Psoas muscle (tissue), 8 donors: ENCODE data around the gene TEP1. TPM values are rescaled to one million over a fixed set of nuclear protein-coding genes. Genes with fewer than 3 reads are reported as not detected.

ENCODE experiments used
- ATAC-seq, 4 donors: fragments of 200-7000 bp; cut with Tn5 transposase; one replicate each; pipeline ENCODE4 v1.9.1; 2020; ENCODE audit warnings: moderate library complexity in 3 of 4, mild to moderate bottlenecking in 2 of 4
- DNase-seq, 2 donors: peaks; one replicate each; pipeline ENCODE4 v3.0.0-alpha.2; 2020
- H3K27ac ChIP-seq: fragments of 200-600 bp; one replicate; pipeline ENCODE4 v1.8.0; 2022
- H3K27me3 ChIP-seq, 3 donors: fragments of 200-600 bp in 1 of 3; one replicate each; pipeline versions ENCODE4 v1.6.1 to v1.8.0; 2013 to 2022; ENCODE audit warnings: low read length in 2 of 3, mild to moderate bottlenecking in 2 of 3, moderate library complexity in 1 of 3; ENCODE audit not compliant: insufficient read depth in 3 of 3
- H3K36me3 ChIP-seq, 2 donors: fragments of 200-600 bp in 1 of 2; one replicate each; pipeline versions ENCODE4 v1.6.1 to v1.8.0; 2013 to 2022; ENCODE audit warnings: low read depth in 1 of 2, mild to moderate bottlenecking in 1 of 2, moderate library complexity in 1 of 2; ENCODE audit not compliant: insufficient read depth in 1 of 2
- H3K4me1 ChIP-seq: fragments of 200-600 bp; one replicate; pipeline ENCODE4 v1.8.0; 2022
- H3K4me3 ChIP-seq: fragments of 200-600 bp; one replicate; pipeline ENCODE4 v1.8.0; 2022; ENCODE audit warnings: mild to moderate bottlenecking
- H3K9me3 ChIP-seq: fragments of 200-600 bp; one replicate; pipeline ENCODE4 v1.8.0; 2022
- WGBS, 3 donors: extraction: QIAGEN DNeasy Blood & Tissue Kit; methylation state at CpG; one replicate each; pipeline versions ENCODE4 v1.1.6 to v1.1.7; 2013; 5-methylcytosine and 5-hydroxymethylcytosine counted together
- intact Hi-C, 2 donors: fragments of 100-400 bp; cut with DNase I; formaldehyde crosslinking; loops; one replicate each; pipeline versions ENCODE4 v1.11.0 to v1.14.2; 2022
- polyA plus RNA-seq, 3 donors: library from polyadenylated mRNA; stranded (reverse); fragments of 200-250 nt; gene quantifications; one replicate each; pipeline ENCODE4 v1.2.3, GENCODE V29; 2013
- total RNA-seq, 4 donors: library from RNA; stranded (reverse); fragmentation: NEBNext Ultra II Directional in 2 of 4; extraction: Animal tissue kit (Norgen Biotek cat#: 25700) in 2 of 4; gene quantifications; one replicate each; pipeline versions ENCODE4 v1.2.1 to v1.2.4, GENCODE V29; 2021 to 2023
- TF ChIP-seq, protein P1 (sequence below): fragments of 200-600 bp; IDR thresholded peaks from one replicate; pipeline ENCODE4 v1.8.0; 2022; ENCODE audit warnings: antibody characterized with exemption
- donor health status: healthy with polysubstance abuse.
- donor health status: DM: no; HTN: no; CAD: no; lungs with moderate emphysema.
- donor health status: Bipolar disorder and iron deficiency.
- donor health status: healthy.
- donor health status: DM: yes; HTN: yes; CAD: no.
- donor health status: DM: no; HTN: no; CAD: no.
- donor health status: DM: no; HTN: no; CAD: no.
- donor health status: DM: yes; HTN: yes; CAD: no.

TEP1 gene
- total and polyA plus RNA-seq, 7 donors, result 4.2 to 44.8 (median 14.7) TPM

DNA sequence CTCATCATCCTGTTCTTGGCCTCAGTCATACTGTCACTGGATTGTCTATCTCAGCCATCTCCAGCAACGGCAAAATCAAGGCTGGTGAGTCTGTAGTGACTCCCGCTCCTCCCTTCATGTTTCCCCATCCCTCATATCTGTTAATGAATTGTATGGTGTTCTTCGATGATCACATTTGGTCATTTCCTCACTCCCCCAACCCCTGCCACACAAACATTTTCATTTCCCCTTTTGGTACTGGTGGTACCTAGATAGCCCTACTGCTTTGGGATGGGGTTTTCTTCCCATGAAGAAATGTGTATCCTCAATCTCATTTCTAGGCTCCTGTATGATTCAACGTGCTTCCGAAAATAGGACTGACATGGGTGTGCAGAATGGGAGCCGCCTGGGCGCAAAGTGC is 25.4 kb upstream of the TEP1 start:
- H3K9me3 ChIP-seq, result no peaks in the 10 kb centered on the region
- H3K4me1 ChIP-seq, result peaks cover 30% of the 10 kb centered on the region
- H3K27me3 ChIP-seq, result no peaks in the 10 kb centered on the region
- H3K4me3 ChIP-seq, result no peak overlapping the region
- DNase-seq (no peak), ATAC-seq (no peak)
- intact Hi-C loops, result no loop called here
- TF ChIP-seq, protein P1, sequence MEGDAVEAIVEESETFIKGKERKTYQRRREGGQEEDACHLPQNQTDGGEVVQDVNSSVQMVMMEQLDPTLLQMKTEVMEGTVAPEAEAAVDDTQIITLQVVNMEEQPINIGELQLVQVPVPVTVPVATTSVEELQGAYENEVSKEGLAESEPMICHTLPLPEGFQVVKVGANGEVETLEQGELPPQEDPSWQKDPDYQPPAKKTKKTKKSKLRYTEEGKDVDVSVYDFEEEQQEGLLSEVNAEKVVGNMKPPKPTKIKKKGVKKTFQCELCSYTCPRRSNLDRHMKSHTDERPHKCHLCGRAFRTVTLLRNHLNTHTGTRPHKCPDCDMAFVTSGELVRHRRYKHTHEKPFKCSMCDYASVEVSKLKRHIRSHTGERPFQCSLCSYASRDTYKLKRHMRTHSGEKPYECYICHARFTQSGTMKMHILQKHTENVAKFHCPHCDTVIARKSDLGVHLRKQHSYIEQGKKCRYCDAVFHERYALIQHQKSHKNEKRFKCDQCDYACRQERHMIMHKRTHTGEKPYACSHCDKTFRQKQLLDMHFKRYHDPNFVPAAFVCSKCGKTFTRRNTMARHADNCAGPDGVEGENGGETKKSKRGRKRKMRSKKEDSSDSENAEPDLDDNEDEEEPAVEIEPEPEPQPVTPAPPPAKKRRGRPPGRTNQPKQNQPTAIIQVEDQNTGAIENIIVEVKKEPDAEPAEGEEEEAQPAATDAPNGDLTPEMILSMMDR, result no peak
- WGBS, 3 donors, result 80 to 93% (median 88%) methylated on average over 7 of the region's 7 CpGs
- H3K27ac ChIP-seq, result no peak overlapping the region
- no peaks in the 10 kb centered on the region for H3K36me3 ChIP-seq

DNA sequence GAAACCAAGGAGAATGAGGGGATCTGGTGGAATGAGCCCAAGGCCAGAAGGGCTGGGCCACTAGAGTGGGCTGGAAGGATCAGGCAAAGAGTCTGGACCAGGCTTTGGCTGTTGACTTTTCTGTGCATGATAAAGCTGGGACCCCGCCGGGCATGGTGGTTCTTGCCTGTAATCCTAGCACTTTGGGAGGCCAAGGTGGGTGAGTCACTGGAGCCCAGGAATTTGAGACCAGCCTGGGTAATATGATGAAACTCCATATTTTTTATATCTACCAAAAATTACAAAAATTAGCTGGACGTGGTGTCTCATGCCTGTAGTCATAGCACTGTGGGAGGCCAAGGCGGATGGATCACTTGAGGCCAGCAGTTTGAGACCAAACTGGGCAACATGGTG is 23.1 kb upstream of the TEP1 start:
- DNase-seq (peak in 1 of 2 donors; percentile 29), ATAC-seq (peak in 1 of 4 donors; percentile 5)
- WGBS, 3 donors, result 42 to 69% (median 50%) methylated on average over 4 of the region's 4 CpGs
- Histone ChIP-seq H3K27ac (peak overlapping the region; percentile 95), H3K4me3 (peak overlapping the region; percentile 67), H3K36me3 (peaks cover 0 to 3% of the 10 kb centered on the region in 2 donors), H3K4me1 (peaks cover 36% of the 10 kb centered on the region), H3K9me3 (no peaks in the 10 kb centered on the region), H3K27me3 (no peaks in the 10 kb centered on the region)
- intact Hi-C loops, result loop anchor here in 1 of 2 donors (2.0 kb wide), 1 partner anchor 18 kb away; the partner anchor contains the start of genes APEX1 and OSGEP
- TF ChIP-seq, protein P1, result no peak

DNA sequence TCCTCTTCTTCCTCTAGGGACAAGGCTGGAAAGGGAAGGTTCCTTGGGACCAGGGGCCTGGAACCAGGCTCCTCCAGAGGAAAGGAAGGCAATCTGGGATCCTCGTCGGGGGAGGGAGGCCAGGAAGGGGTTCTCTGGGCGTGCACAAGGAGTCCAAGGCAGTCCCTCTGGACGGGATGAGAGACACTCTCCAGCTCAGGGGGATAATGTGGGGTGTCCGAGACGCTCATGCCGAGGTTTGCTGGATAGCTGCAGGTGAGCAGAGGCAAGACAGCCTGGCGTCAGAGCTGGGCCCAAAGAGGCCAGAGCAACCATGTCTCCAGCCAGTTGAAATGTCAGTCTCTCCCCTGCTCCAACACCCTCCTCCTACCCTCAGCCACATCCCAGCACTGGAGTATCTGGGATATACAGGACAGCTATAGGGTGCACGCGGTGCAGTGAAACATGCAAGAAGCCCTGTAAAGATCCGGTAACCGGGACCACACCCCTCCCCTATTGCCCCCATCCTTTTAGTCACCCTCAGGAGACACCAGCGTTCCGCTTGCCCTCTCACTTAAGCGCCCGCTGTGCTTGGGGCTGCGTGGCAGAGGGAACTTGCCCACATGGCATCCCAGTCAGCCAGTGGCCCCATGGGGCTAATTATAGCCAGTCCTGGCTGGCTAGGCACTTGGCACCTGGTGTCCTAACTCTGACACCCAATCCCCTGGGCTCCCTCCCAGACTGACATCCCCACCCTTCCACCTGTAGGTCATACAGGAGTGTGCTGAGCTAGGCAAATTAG is 22.5 kb upstream of the TEP1 start, which contains the start of gene KLHL33:
Gene KLHL33 (minus strand): TSS at position 585 of the 781 bp plus-strand sequence. CDS start 355 bp downstream, at position 230.
- peak; percentile 88 to 90 (median 90) for ATAC-seq
- H3K9me3 ChIP-seq, result no peaks in the 10 kb centered on the region
- intact Hi-C loops, result loop anchor here in 1 of 2 donors (2.0 kb wide), 1 partner anchor 19 kb away; the partner anchor contains the start of genes APEX1 and OSGEP
- WGBS, 3 donors, result 23 to 38% (median 32%) methylated on average over 17 of the region's 17 CpGs
- DNase-seq, result peak; percentile 66 to 90
- no peaks in the 10 kb centered on the region for H3K27me3 ChIP-seq
- peak within 1 kb of the TSS; percentile 95 for H3K27ac ChIP-seq
- TF ChIP-seq, protein P1, result no peak
- peaks cover 0 to 3% of the 10 kb centered on the region in 2 donors for H3K36me3 ChIP-seq
- peak within 1 kb of the TSS; percentile 67 for H3K4me3 ChIP-seq
- peaks cover 39% of the 10 kb centered on the region for H3K4me1 ChIP-seq

DNA sequence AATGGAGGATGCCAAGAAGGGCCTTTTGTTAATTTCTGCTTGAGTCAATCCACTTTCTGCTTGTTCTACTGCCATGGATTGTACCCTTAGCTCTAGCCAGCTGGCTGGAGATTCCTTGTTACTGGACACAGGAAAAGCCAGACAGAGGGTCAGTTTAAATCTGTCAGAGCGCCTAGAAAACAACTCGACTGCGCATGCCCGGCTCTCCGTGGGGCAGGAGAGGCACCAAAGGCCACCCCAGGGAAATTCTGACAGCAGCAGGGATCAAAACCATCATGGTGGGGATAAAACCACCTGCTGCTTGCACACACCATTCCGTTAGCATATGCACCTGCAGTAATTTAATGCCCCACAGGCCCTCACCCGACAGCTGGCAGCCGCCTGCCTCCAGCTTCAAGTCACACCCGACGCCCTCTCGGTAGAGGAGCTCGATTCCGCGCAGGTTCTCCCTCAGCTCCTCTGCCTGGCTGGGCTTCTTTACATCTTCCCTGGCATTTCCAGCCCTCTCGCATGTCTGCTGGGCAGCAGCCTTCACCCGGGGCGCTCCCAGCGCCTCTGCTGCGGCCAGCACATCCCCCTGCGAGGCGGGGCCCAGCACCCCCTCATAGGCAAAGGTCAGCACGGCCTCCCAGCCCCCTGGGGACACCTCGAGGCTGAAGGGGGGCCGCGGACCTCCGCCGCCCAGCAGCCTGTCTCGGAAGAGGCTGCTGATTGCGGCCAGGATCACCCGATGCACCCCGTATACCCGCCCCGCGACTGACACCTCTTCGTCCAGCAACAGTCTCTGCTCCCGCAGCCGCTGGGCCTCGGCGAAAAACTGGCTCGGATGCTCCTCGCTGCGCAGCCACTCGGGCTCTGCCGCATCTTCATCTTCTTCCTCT is 21.6 kb upstream of the TEP1 start:
- H3K4me1 ChIP-seq, result peaks cover 47% of the 10 kb centered on the region
- TF ChIP-seq, protein P1, result no peak

More for the DNA sequence above, 21.6 kb upstream of the TEP1 start:
- H3K27ac ChIP-seq, result peak overlapping the region; percentile 95
- intact Hi-C loops, result no loop called here
- ATAC-seq, result peak; percentile 67 to 85 (median 72)
- peak; percentile 85 to 93 for DNase-seq
- 4 to 12% (median 7%) methylated on average over 35 to 44 of the region's 44 CpGs for WGBS, 3 donors
- H3K4me3 ChIP-seq, result peak overlapping the region; percentile 67
- no peaks in the 10 kb centered on the region for H3K9me3 ChIP-seq
- H3K36me3 ChIP-seq, result peaks cover 0 to 3% of the 10 kb centered on the region in 2 donors
- H3K27me3 ChIP-seq, result no peaks in the 10 kb centered on the region
